ENCODE results near the gene ATP5MC2. TPM values are rescaled to one million over a fixed set of nuclear protein-coding genes. Genes with fewer than 3 reads are reported as not detected.
"Not testable (repeated sequence)": the region's sequence is repeated elsewhere in the genome, so short reads cannot be mapped to it uniquely, and the experiment has no call there.

The ATP5MC2 gene
- total and polyA plus RNA-seq, 2 experiments from 2014 or later: 191 to 266 TPM

- H3K9me2 ChIP-seq (ENCODE audit: insufficient read depth): no peaks in the 10 kb centered on the region
- H3K27ac ChIP-seq: no peak overlapping the region
- H2AFZ ChIP-seq: no peak overlapping the region
- no peak overlapping the region for H3K4me2 ChIP-seq (ENCODE audit: unreplicated experiment)
- H4K20me1 ChIP-seq (ENCODE audit: insufficient read depth): no peaks in the 10 kb centered on the region
- H3K79me2 ChIP-seq (ENCODE audit: insufficient read depth): no peaks in the 10 kb centered on the region
- no peaks in the 10 kb centered on the region for H3K36me3 ChIP-seq (ENCODE audit: low read depth)
- no peak for TF ChIP-seq EZH2 (IDR thresholded peaks at IDR 0.05; ENCODE audit: insufficient read depth, poor library complexity, severe bottlenecking)
- no peak for TF ChIP-seq EZH2phosphoT487 (IDR thresholded peaks at IDR 0.05; ENCODE audit: insufficient read depth, low read depth)
- no peaks in the 10 kb centered on the region for H3K9me3 ChIP-seq (ENCODE audit: low read depth)
- DNase-seq: peak; percentile 39
- in situ Hi-C loops (cut with MboI): no loop called here
- WGBS, 2 experiments (ENCODE audit: low coverage in 1 of 2, low lambda C conversion rate in 2 of 2, missing lambda C conversion rate in 2 of 2): 64 to 82% methylated on average over 1 of the region's 1 CpG
- H3K27me3 ChIP-seq (replicated peaks; ENCODE audit: insufficient read depth): no peaks in the 10 kb centered on the region
- H3F3A ChIP-seq (ENCODE audit: insufficient read depth): no peaks in the 10 kb centered on the region
- H3K4me1 ChIP-seq (ENCODE audit: insufficient read depth): no peaks in the 10 kb centered on the region
- no peak overlapping the region for H3K4me3 ChIP-seq
- H3K9ac ChIP-seq: no peak overlapping the region
These were observed 23.5 kb downstream of the ATP5MC2 start for GRCh38 chr12:53652366-53652765.

GRCh38 chr12:53651737-53652136 lies 24.1 kb downstream of the ATP5MC2 start:
- no peak for TF ChIP-seq EZH2 (IDR thresholded peaks at IDR 0.05; ENCODE audit: insufficient read depth, poor library complexity, severe bottlenecking)
- no peak for TF ChIP-seq EZH2phosphoT487 (IDR thresholded peaks at IDR 0.05; ENCODE audit: insufficient read depth, low read depth)
- Histone ChIP-seq H3K4me2 (ENCODE audit: unreplicated experiment) (no peak overlapping the region), H3K4me3 (no peak overlapping the region), H3K79me2 (ENCODE audit: insufficient read depth) (no peaks in the 10 kb centered on the region), H3F3A (ENCODE audit: insufficient read depth) (no peaks in the 10 kb centered on the region), H3K4me1 (ENCODE audit: insufficient read depth) (no peaks in the 10 kb centered on the region), H3K36me3 (ENCODE audit: low read depth) (no peaks in the 10 kb centered on the region), H3K27me3 (replicated peaks; ENCODE audit: insufficient read depth) (no peaks in the 10 kb centered on the region), H3K9me2 (ENCODE audit: insufficient read depth) (no peaks in the 10 kb centered on the region), H2AFZ (no peak overlapping the region), H3K9me3 (ENCODE audit: low read depth) (no peaks in the 10 kb centered on the region), H3K9ac (no peak overlapping the region), H4K20me1 (ENCODE audit: insufficient read depth) (no peaks in the 10 kb centered on the region), H3K27ac (no peak overlapping the region)
- DNase-seq: peak; percentile 16
- in situ Hi-C loops (cut with MboI): no loop called here
- 34 to 38% methylated on average over 1 of the region's 1 CpG for WGBS, 2 experiments (ENCODE audit: low coverage in 1 of 2, low lambda C conversion rate in 2 of 2, missing lambda C conversion rate in 2 of 2)

- H3K9me3 ChIP-seq (ENCODE audit: low read depth); H3K27me3 ChIP-seq (replicated peaks; ENCODE audit: insufficient read depth); H3K9ac ChIP-seq; DNase-seq; H3K4me2 ChIP-seq (ENCODE audit: unreplicated experiment); H2AFZ ChIP-seq; H3K4me3 ChIP-seq; in situ Hi-C loops (cut with MboI); H3F3A ChIP-seq (ENCODE audit: insufficient read depth); H3K9me2 ChIP-seq (ENCODE audit: insufficient read depth); H3K79me2 ChIP-seq (ENCODE audit: insufficient read depth); H3K4me1 ChIP-seq (ENCODE audit: insufficient read depth); H3K27ac ChIP-seq; H4K20me1 ChIP-seq (ENCODE audit: insufficient read depth); H3K36me3 ChIP-seq (ENCODE audit: low read depth): not testable (repeated sequence)
- 89% methylated on average over 4 of the region's 4 CpGs for WGBS, 2 experiments (ENCODE audit: low coverage in 1 of 2, low lambda C conversion rate in 2 of 2, missing lambda C conversion rate in 2 of 2)
These were observed 29.6 kb downstream of the ATP5MC2 start for GRCh38 chr12:53646300-53646699.

DNA sequence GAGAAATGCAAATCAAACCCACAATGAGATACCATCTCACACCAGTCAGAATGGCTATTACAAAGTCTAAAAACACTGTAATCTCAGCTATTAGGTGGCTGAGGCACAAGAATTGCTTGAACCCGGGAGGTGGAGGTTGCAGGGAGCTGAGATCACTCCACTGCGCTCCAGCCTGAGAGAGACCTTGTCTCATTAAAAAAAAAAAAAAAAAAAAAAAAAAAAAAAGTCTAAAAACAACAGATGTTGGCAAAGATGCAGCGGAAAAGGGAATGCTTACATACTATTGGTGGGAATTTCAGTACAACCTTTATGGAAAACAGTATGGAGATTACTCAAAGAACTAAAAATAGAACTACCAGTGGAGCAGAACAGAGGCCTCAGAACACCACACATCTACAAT lies 30.7 kb downstream of the ATP5MC2 start:
- Histone ChIP-seq H3K4me1 (ENCODE audit: insufficient read depth) (0 out of 2 replicates have a peak, but pooled peaks cover 8% of the 10 kb centered on the region), H3K4me2 (ENCODE audit: unreplicated experiment) (no peak overlapping the region), H4K20me1 (ENCODE audit: insufficient read depth) (no peaks in the 10 kb centered on the region), H2AFZ (no peak overlapping the region), H3K27me3 (replicated peaks; ENCODE audit: insufficient read depth) (no peaks in the 10 kb centered on the region), H3K79me2 (ENCODE audit: insufficient read depth) (no peaks in the 10 kb centered on the region), H3K9me2 (ENCODE audit: insufficient read depth) (no peaks in the 10 kb centered on the region), H3K9ac (no peak overlapping the region), H3K4me3 (no peak overlapping the region), H3K36me3 (ENCODE audit: low read depth) (no peaks in the 10 kb centered on the region), H3K9me3 (ENCODE audit: low read depth) (no peaks in the 10 kb centered on the region), H3K27ac (no peak overlapping the region), H3F3A (ENCODE audit: insufficient read depth) (no peaks in the 10 kb centered on the region)
- WGBS, 2 experiments (ENCODE audit: low coverage in 1 of 2, low lambda C conversion rate in 2 of 2, missing lambda C conversion rate in 2 of 2): 61 to 66% methylated on average over 3 of the region's 3 CpGs
- in situ Hi-C loops (cut with MboI): no loop called here
- TF ChIP-seq EZH2phosphoT487 (IDR thresholded peaks at IDR 0.05; ENCODE audit: insufficient read depth, low read depth) (no peak), EZH2 (IDR thresholded peaks at IDR 0.05; ENCODE audit: insufficient read depth, poor library complexity, severe bottlenecking) (no peak)
- DNase-seq: peak; percentile 45

GRCh38 chr12:53644133-53644532 lies 31.8 kb downstream of the ATP5MC2 start:
- Histone ChIP-seq H3F3A (ENCODE audit: insufficient read depth) (no peaks in the 10 kb centered on the region), H3K9me3 (ENCODE audit: low read depth) (no peaks in the 10 kb centered on the region), H3K36me3 (ENCODE audit: low read depth) (no peaks in the 10 kb centered on the region), H3K4me3 (no peak overlapping the region), H4K20me1 (ENCODE audit: insufficient read depth) (no peaks in the 10 kb centered on the region), H3K27ac (no peak overlapping the region), H2AFZ (no peak overlapping the region), H3K4me1 (ENCODE audit: insufficient read depth) (0 out of 2 replicates have a peak, but pooled peaks cover 8% of the 10 kb centered on the region), H3K9me2 (ENCODE audit: insufficient read depth) (no peaks in the 10 kb centered on the region), H3K27me3 (replicated peaks; ENCODE audit: insufficient read depth) (no peaks in the 10 kb centered on the region), H3K4me2 (ENCODE audit: unreplicated experiment) (no peak overlapping the region), H3K9ac (no peak overlapping the region), H3K79me2 (ENCODE audit: insufficient read depth) (no peaks in the 10 kb centered on the region)
- TF ChIP-seq EZH2phosphoT487 (IDR thresholded peaks at IDR 0.05; ENCODE audit: insufficient read depth, low read depth) (no peak), EZH2 (IDR thresholded peaks at IDR 0.05; ENCODE audit: insufficient read depth, poor library complexity, severe bottlenecking) (no peak)
- no peak for DNase-seq
- WGBS, 2 experiments (ENCODE audit: low coverage in 1 of 2, low lambda C conversion rate in 2 of 2, missing lambda C conversion rate in 2 of 2): 91 to 92% methylated on average over 3 of the region's 3 CpGs
- in situ Hi-C loops (cut with MboI): no loop called here
